GM12891 (cell line): ENCODE data around the gene MORC4.

Experiments
- PAX5 ChIP-seq: IDR thresholded peaks from 2 replicates; pipeline ENCODE4 v1.6.1; 2011; ENCODE audit warnings: low read length, moderate library complexity, mild to moderate bottlenecking; ENCODE audit not compliant: insufficient read depth, severe bottlenecking
- POLR2A ChIP-seq: IDR thresholded peaks from 2 replicates; pipeline ENCODE4 v1.6.1; 2011; ENCODE audit warnings: low read depth, low read length, control low read depth
- POLR2AphosphoS5 ChIP-seq: IDR thresholded peaks from 2 replicates; pipeline ENCODE4 v1.6.1; 2011; ENCODE audit warnings: low read depth, low read length, control low read depth
- POU2F2 ChIP-seq: IDR thresholded peaks from 2 replicates; pipeline ENCODE4 v1.6.1; 2011; ENCODE audit warnings: low read depth, mild to moderate bottlenecking, control low read depth, low read length, moderate library complexity
- SPI1 ChIP-seq: IDR thresholded peaks from 2 replicates; pipeline ENCODE4 v1.6.1; 2011; ENCODE audit warnings: low read depth, low read length, control low read depth
- TAF1 ChIP-seq: IDR thresholded peaks from 2 replicates; pipeline ENCODE4 v1.6.1; 2011; ENCODE audit warnings: low read depth, low read length, control low read depth

GRCh38 chrX:106951230-106951629, 48.8 kb downstream of the MORC4 start:
- no peak for TF ChIP-seq POLR2AphosphoS5
- no peak for TF ChIP-seq POLR2A
- TF ChIP-seq TAF1 = no peak
- no peak for TF ChIP-seq POU2F2
- TF ChIP-seq SPI1 = no peak
- TF ChIP-seq PAX5 = no peak
